Activated naive CD8-positive, alpha-beta T cell treated with anti-CD3 and anti-CD28 coated beads for 36 hours (primary cell): ENCODE data around the gene SPTBN4. TPM values are rescaled to one million over a fixed set of nuclear protein-coding genes. Genes with fewer than 3 reads are reported as not detected.

Experiments
- DNase-seq: peaks from one replicate; pipeline ENCODE4 v3.0.0; 2021
- H3K27ac Mint-ChIP-seq: one replicate; pipeline ENCODE4 v1.8.0; 2022; ENCODE audit warnings: mild to moderate bottlenecking, moderate library complexity, mixed read lengths
- H3K27me3 Mint-ChIP-seq: one replicate; pipeline ENCODE4 v1.8.0; 2022; ENCODE audit warnings: mild to moderate bottlenecking, mixed read lengths
- H3K36me3 Mint-ChIP-seq: one replicate; pipeline ENCODE4 v1.8.0; 2021; ENCODE audit warnings: mild to moderate bottlenecking, mixed read lengths
- H3K4me1 Mint-ChIP-seq: one replicate; pipeline ENCODE4 v1.8.0; 2021; ENCODE audit warnings: mixed read lengths
- H3K4me3 Mint-ChIP-seq: one replicate; pipeline ENCODE4 v1.8.0; 2022; ENCODE audit warnings: mild to moderate bottlenecking, moderate library complexity, mixed read lengths
- H3K9me3 Mint-ChIP-seq: one replicate; pipeline ENCODE4 v1.8.0; 2022; ENCODE audit warnings: mixed read lengths
- total RNA-seq, 2 experiments: library from RNA; stranded (reverse); gene quantifications; one replicate each; pipeline ENCODE4 v1.2.3, GENCODE V29; 2021

SPTBN4 gene
- total RNA-seq, 2 experiments from 2014 or later = 1.1 to 2.9 TPM

- Mint-ChIP-seq H3K27ac (no peak overlapping the region), H3K36me3 (peaks cover 1% of the 10 kb centered on the region), H3K9me3 (no peaks in the 10 kb centered on the region), H3K4me1 (no peaks in the 10 kb centered on the region), H3K27me3 (peaks cover 8% of the 10 kb centered on the region), H3K4me3 (no peak overlapping the region)
- DNase-seq = no peak
Observed at GRCh38 chr19:40502081-40502480, 35.3 kb downstream of the SPTBN4 start.

GRCh38 chr19:40502647-40503319, 36.0 kb downstream of the SPTBN4 start:
- Mint-ChIP-seq H3K27me3 (peaks cover 8% of the 10 kb centered on the region), H3K36me3 (no peaks in the 10 kb centered on the region), H3K4me1 (no peaks in the 10 kb centered on the region), H3K4me3 (no peak overlapping the region), H3K9me3 (no peaks in the 10 kb centered on the region), H3K27ac (no peak overlapping the region)
- DNase-seq = no peak

- Mint-ChIP-seq H3K27ac (no peak overlapping the region), H3K36me3 (no peaks in the 10 kb centered on the region), H3K4me1 (no peaks in the 10 kb centered on the region), H3K9me3 (no peaks in the 10 kb centered on the region), H3K27me3 (peaks cover 8% of the 10 kb centered on the region), H3K4me3 (no peak overlapping the region)
- DNase-seq = no peak
Observed at GRCh38 chr19:40503320-40503695, 36.5 kb downstream of the SPTBN4 start.

GRCh38 chr19:40506099-40506498, 39.3 kb downstream of the SPTBN4 start:
- no peak for DNase-seq
- Mint-ChIP-seq H3K4me3 (no peak overlapping the region), H3K9me3 (no peaks in the 10 kb centered on the region), H3K4me1 (no peaks in the 10 kb centered on the region), H3K27ac (no peak overlapping the region), H3K36me3 (no peaks in the 10 kb centered on the region), H3K27me3 (peaks cover 24% of the 10 kb centered on the region)

- no peaks in the 10 kb centered on the region for H3K9me3 Mint-ChIP-seq
- H3K4me3 Mint-ChIP-seq = no peak overlapping the region
- H3K36me3 Mint-ChIP-seq = no peaks in the 10 kb centered on the region
- H3K4me1 Mint-ChIP-seq = no peaks in the 10 kb centered on the region
- H3K27ac Mint-ChIP-seq = no peak overlapping the region
- no peak for DNase-seq
- peaks cover 35% of the 10 kb centered on the region for H3K27me3 Mint-ChIP-seq
Observed at GRCh38 chr19:40507892-40508291, 41.1 kb downstream of the SPTBN4 start.

- H3K4me3 Mint-ChIP-seq = no peak overlapping the region
Observed at GRCh38 chr19:40508739-40509260, 42.0 kb downstream of the SPTBN4 start.

GRCh38 chr19:40510526-40511115, 43.8 kb downstream of the SPTBN4 start:
- H3K4me1 Mint-ChIP-seq = no peaks in the 10 kb centered on the region
- H3K9me3 Mint-ChIP-seq = no peaks in the 10 kb centered on the region
- no peak overlapping the region for H3K27ac Mint-ChIP-seq
- DNase-seq = no peak
- peaks cover 53% of the 10 kb centered on the region for H3K27me3 Mint-ChIP-seq
- H3K4me3 Mint-ChIP-seq = no peak overlapping the region
- no peaks in the 10 kb centered on the region for H3K36me3 Mint-ChIP-seq

More at GRCh38 chr19:40508739-40509260, 42.0 kb downstream of the SPTBN4 start:
- no peak overlapping the region for H3K27ac Mint-ChIP-seq
- H3K9me3 Mint-ChIP-seq = no peaks in the 10 kb centered on the region
- no peak for DNase-seq
- peaks cover 41% of the 10 kb centered on the region for H3K27me3 Mint-ChIP-seq
- no peaks in the 10 kb centered on the region for H3K4me1 Mint-ChIP-seq
- no peaks in the 10 kb centered on the region for H3K36me3 Mint-ChIP-seq

GRCh38 chr19:40511487-40511886, 44.7 kb downstream of the SPTBN4 start:
- Mint-ChIP-seq H3K27me3 (peaks cover 53% of the 10 kb centered on the region), H3K36me3 (no peaks in the 10 kb centered on the region), H3K27ac (no peak overlapping the region), H3K9me3 (no peaks in the 10 kb centered on the region), H3K4me1 (no peaks in the 10 kb centered on the region), H3K4me3 (no peak overlapping the region)
- DNase-seq = no peak

- Mint-ChIP-seq H3K4me1 (no peaks in the 10 kb centered on the region), H3K27ac (no peak overlapping the region), H3K9me3 (no peaks in the 10 kb centered on the region), H3K27me3 (peaks cover 53% of the 10 kb centered on the region), H3K4me3 (no peak overlapping the region), H3K36me3 (no peaks in the 10 kb centered on the region)
- no peak for DNase-seq
Observed at GRCh38 chr19:40512110-40512472, 45.3 kb downstream of the SPTBN4 start.

- H3K9me3 Mint-ChIP-seq = no peaks in the 10 kb centered on the region
- peak; percentile 30 for DNase-seq
- H3K4me1 Mint-ChIP-seq = no peaks in the 10 kb centered on the region
- H3K4me3 Mint-ChIP-seq = no peak overlapping the region
- H3K27ac Mint-ChIP-seq = no peak overlapping the region
- peaks cover 57% of the 10 kb centered on the region for H3K27me3 Mint-ChIP-seq
- H3K36me3 Mint-ChIP-seq = no peaks in the 10 kb centered on the region
Observed at GRCh38 chr19:40512473-40513344, 45.9 kb downstream of the SPTBN4 start.

GRCh38 chr19:40513345-40513678, 46.5 kb downstream of the SPTBN4 start:
- no peak overlapping the region for H3K27ac Mint-ChIP-seq
- no peak for DNase-seq
- H3K4me1 Mint-ChIP-seq = no peaks in the 10 kb centered on the region
- peaks cover 62% of the 10 kb centered on the region for H3K27me3 Mint-ChIP-seq
- H3K4me3 Mint-ChIP-seq = no peak overlapping the region
- H3K9me3 Mint-ChIP-seq = no peaks in the 10 kb centered on the region
- no peaks in the 10 kb centered on the region for H3K36me3 Mint-ChIP-seq

GRCh38 chr19:40513741-40514315, 47.0 kb downstream of the SPTBN4 start:
- Mint-ChIP-seq H3K4me1 (no peaks in the 10 kb centered on the region), H3K4me3 (no peak overlapping the region), H3K36me3 (no peaks in the 10 kb centered on the region), H3K27ac (no peak overlapping the region), H3K27me3 (peaks cover 62% of the 10 kb centered on the region), H3K9me3 (no peaks in the 10 kb centered on the region)
- no peak for DNase-seq

- Mint-ChIP-seq H3K27me3 (peaks cover 66% of the 10 kb centered on the region), H3K4me1 (no peaks in the 10 kb centered on the region), H3K9me3 (no peaks in the 10 kb centered on the region), H3K4me3 (no peak overlapping the region), H3K27ac (no peak overlapping the region), H3K36me3 (no peaks in the 10 kb centered on the region)
- DNase-seq = no peak
Observed at GRCh38 chr19:40517248-40517647, 50.4 kb downstream of the SPTBN4 start.

GRCh38 chr19:40519352-40520322, 52.8 kb downstream of the SPTBN4 start:
- Mint-ChIP-seq H3K27ac (no peak overlapping the region), H3K27me3 (peaks cover 47% of the 10 kb centered on the region), H3K4me3 (no peak overlapping the region), H3K4me1 (no peaks in the 10 kb centered on the region), H3K36me3 (no peaks in the 10 kb centered on the region), H3K9me3 (no peaks in the 10 kb centered on the region)
- peak; percentile 44 for DNase-seq
